GM03348 (cell line): Measurements from ENCODE around the gene MYBPHL.

Source experiments
- DNase-seq: peaks from one replicate; pipeline ENCODE4 v3.0.0; 2012; ENCODE audit warnings: low spot score

Gene MYBPHL

DNA sequence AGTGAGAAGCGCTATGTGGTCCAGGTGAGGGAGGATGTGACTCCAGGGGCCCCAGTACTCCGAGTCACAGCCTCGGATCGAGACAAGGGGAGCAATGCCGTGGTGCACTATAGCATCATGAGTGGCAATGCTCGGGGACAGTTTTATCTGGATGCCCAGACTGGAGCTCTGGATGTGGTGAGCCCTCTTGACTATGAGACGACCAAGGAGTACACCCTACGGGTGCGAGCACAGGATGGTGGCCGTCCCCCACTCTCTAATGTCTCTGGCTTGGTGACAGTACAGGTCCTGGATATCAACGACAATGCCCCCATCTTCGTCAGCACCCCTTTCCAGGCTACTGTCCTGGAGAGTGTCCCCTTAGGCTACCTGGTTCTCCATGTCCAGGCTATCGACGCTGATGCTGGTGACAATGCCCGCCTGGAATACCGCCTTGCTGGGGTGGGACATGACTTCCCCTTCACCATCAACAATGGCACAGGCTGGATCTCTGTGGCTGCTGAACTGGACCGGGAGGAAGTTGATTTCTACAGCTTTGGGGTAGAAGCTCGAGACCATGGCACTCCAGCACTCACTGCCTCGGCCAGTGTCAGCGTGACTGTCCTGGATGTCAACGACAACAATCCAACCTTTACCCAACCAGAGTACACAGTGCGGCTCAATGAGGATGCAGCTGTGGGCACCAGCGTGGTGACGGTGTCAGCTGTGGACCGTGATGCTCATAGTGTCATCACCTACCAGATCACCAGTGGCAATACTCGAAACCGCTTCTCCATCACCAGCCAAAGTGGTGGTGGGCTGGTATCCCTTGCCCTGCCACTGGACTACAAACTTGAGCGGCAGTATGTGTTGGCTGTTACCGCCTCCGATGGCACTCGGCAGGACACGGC, 55.3 kb downstream of the MYBPHL start:
- no peak for DNase-seq

GRCh38 chr1:109250454-109251276, 56.1 kb downstream of the MYBPHL start:
- DNase-seq: no peak

- DNase-seq: peak; percentile 69
Measured at GRCh38 chr1:109249654-109250401, 57.0 kb downstream of the MYBPHL start.

DNA sequence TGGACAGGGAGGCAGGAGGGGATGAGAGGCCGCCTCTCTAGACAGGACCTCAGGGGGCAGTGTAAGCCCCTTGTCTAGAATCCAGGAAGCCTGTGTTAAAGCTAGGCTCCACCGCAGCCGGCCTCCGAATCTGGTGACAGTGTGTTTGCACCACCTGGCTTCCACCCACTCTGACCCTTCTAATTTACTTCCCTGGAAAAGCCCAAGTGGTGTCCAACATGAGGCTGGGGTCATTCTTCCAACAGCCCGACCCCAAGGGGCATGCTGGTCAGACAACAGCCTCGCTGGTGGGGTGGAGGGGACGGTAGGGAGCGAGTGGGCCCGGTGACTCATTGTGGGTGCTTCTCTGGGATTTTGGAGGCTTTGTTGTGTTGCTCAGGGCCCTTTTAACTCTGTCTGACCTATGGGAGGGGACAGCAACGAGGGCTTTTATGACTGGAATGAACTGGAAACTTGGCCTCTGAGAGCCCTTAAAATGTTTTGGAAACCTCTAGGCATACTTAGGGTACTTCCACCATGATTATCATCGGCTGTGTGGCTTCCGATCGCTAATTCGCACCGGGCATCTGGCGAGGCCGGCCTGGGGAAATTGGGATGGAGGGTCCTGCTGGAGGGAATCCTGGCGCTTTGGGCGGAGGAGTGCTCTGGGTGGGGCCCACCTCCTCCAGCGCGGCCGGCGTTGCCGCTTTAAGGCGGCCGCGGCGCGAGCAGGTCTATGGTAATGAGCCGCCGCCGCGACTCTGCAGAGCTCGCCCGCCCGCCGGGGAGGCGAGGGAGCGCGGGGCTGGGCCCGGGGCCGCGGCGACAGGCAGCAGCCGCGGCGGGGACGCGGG, 57.8 kb downstream of the MYBPHL start, which contains the start of gene CELSR2:
Gene CELSR2, plus strand, starts transcription at position 743 of the 833 bp plus-strand sequence. CDS start 541 bp downstream, outside the sequence.
- peak; percentile 88 for DNase-seq

DNA sequence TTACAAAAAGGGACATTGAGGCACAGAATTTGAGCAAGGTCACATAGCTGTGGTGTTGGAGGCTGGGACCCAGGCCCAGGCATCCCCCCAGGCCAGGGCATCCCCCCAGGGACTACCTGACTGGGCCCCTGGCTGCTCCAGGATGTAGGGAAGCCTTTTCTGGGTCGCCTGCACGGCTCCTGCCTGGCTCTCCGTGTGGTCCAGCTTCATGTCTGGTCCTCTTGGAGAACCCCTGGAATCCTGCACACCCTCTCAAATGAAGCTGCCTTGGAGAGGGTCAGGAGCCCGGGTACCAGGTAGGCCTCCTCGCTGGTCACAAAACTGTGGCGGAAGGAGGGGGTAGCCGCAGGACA, 58.4 kb downstream of the MYBPHL start:
- DNase-seq: no peak

- DNase-seq: no peak
Measured at GRCh38 chr1:109247401-109248365, 59.1 kb downstream of the MYBPHL start.

DNA sequence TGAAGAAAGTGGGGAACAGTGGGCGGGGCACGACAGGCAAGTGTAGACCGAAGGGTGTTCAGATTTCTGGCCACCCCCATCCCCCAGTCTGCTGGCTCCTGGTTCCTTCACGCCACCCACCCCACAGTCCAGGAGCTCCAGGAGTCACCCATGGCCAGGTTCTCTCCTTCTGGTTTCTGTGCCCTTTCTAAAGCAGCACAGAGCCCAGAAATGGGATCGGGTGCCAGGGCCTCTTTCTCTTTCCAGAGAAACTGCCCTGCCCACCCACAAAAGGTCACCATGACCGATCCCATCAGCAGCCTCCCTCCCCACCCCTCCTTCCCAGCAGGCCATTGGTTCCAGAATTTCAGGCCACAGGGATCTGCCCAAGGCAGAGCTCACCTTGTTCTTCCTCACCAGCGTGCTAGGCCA, 60.7 kb downstream of the MYBPHL start:
- DNase-seq: no peak

GRCh38 chr1:109243860-109244552, 62.8 kb downstream of the MYBPHL start:
- DNase-seq: no peak

GRCh38 chr1:109243221-109243620, 63.6 kb downstream of the MYBPHL start:
- no peak for DNase-seq

- no peak for DNase-seq
Measured at GRCh38 chr1:109242387-109242786, 64.4 kb downstream of the MYBPHL start.
